ENCODE measurements around the gene RPS24.
"Not testable (repeated sequence)": the region's sequence is repeated elsewhere in the genome, so short reads cannot be mapped to it uniquely, and the experiment has no call there.

RPS24 gene

DNA sequence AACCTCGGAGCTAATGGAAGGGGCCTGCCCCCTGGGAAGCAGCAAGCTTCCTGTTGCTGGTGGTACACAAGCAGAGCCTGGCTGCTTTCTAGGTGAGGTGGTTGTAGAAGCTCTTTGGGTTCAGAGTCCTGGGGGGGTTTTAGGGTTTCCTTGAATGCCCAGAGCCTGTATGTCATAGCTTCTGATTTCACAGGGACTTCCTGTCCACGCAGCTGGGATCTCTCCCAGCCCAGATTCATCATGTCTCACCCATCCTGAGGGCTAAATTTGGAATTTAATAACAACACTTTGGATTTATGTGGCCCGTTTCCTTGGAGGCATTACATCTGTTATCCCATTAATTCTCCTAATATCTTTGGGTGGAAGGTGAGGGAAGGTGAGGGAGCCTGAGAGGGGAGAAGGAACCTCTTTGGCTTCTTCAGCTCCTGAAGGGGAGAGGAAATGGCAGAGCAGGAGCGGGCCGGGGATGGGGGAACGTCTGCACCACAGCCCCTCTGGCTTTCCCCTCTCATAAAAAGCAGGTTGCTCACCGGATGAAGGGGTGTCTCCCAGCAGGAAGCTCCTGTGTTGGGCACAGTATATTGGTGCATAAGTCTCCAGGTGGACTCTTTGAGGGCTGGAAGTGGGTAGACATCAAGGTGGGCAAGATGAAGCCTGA is 19.7 kb downstream of the RPS24 start:
- DNase-seq (ENCODE audit: low read depth) = no peak

DNA sequence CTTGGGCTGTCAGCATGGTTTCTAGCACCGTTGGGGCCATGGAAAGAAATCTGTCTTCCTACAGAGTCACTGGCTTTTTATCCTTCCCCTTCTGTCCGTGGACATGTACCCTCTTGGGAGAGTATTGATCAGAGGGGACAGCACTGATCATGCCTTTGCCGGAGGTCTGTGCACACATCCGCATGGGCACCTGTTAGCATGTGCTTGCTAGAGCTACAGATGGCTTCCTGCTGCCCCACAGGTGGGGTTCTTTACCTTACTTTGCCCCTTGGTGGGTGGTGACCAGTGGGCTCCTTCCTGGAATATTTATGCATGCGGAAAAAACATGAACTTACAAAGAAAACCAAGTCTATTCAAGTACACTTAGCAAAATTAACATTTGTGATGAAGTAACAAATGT is 24.9 kb downstream of the RPS24 start:
- no peak for DNase-seq (ENCODE audit: low read depth)

DNA sequence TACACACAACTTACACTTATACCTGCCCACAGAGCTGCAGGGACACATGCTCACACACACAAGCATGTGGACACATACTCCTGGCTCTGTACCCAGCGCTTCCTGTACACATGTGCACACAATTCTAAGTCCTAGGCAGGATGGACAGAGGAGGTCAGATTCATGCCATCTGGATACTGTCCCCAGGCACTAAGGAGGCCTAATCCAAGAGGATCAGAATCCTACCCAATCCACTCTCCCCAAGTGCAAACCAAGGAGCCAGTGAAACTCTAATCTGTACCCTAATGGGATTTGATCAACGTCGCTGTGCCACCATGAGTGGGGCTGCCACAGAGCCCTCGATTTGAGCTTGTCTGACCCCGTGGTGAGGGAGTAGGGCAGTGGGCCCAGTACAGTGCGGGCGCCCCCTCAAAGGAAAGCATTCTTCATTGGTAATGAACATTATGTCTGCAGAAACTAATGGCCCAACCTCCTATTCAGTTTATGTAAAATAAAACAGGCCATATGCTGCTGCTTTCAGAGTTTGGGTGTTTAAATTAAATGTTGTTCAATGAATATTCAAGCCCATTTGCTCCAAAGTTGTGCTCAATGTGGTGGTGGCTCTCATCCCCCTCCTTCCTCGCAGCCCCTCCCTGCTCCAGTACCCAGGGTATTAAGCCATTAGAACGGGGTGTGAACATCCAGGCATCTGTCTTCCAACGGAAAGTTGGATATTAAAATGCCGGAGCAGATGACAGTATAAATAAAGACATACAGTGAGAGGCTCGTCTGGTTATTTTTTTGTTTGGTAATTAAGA is 26.4 kb downstream of the RPS24 start:
- DNase-seq (ENCODE audit: low read depth) = no peak

DNA sequence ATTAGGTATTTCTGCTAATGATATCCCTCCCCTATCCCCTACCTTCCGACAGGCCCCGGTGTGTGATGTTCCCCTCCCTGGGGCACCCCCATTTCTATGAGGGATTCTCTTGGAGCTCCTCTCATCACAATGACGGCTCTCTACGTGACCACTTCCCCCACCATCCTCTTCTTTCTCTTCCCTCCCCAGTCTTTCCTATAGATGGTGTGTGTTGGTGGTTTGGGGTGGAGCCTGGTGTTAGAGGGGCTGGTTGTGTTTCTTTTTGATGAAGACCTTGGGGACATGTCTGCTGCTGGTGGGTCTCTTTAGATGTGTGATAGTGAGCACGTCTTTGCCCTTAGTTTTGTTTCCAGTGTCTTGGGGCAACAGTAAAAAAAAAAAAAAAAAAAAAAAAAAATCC is 28.6 kb downstream of the RPS24 start:
- no peak for DNase-seq (ENCODE audit: low read depth)

DNA sequence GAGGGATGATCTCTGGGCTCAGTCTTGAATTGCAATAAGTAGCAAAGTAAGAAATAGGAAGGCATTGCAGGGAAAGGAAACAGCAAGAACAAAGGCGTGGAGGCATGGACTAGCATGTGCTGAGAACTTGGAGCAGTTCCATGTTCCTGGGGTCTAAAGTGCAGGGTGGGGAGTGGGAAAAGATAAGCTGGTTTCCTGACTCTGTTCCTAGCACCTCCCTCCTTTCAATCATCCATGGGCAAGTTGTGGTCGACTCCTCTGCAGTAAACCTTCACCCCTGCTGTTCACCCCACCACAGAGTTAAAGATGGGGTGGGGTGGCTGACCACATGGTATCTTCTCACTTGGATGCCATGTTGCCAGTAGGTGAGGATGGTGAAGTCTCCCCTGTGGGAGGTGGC is 29.6 kb downstream of the RPS24 start:
- no peak for DNase-seq (ENCODE audit: low read depth)

DNA sequence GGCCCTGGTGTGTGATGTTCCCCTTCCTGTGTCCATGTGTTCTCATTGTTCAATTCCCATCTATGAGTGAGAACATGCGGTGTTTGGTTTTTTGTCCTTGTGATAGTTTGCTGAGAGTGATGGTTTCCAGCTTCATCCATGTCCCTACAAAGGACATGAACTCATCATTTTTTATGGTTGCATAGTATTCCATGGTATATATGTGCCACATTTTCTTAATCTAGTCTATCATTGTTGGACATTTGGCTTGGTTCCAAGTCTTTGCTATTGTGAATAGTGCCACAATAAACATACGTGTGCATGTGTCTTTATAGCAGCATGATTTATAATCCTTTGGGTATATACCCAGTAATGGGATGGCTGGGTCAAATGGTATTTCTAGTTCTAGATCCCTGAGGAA is 31.3 kb downstream of the RPS24 start:
- DNase-seq (ENCODE audit: low read depth) = not testable (repeated sequence)

DNA sequence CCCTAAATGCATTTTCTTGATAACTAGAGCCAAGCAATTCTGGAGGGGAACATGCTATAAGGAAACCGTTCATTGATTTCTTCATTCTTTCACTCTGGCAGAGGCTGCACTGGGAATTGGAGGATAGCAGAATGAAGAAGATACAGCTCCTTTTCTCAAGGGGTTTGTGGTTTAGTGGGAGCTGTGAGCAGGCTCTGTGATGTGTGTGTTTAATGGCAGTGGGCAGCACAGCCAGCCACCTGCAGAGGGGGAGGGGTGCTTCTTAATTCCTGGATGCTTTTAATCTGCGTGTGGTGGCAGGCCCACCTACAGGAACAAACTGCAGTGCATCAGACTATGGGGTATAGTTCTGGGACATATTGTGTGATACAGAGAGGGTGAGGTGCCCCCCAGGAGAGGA is 31.9 kb downstream of the RPS24 start:
- DNase-seq (ENCODE audit: low read depth) = no peak

DNA sequence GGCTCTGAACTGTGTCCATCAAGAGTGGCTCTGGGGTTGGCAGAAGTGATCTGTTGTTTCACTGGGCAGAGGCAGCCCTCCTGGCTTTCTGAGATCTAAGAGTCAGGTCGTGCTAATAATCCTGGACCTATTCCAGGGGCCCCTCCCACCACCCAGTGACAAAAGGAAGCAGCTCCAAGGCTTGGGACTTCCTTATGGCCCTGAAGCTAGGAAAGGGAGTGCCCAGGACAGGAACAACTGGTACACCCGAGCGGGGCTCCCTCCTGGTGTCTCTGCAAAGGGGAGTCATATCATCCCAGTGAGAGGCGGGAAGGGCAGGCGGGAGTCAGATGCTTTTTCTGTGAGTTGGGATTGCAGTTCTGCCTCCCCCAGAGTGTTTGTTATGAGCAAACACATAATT is 32.3 kb downstream of the RPS24 start:
- DNase-seq (ENCODE audit: low read depth) = no peak

DNA sequence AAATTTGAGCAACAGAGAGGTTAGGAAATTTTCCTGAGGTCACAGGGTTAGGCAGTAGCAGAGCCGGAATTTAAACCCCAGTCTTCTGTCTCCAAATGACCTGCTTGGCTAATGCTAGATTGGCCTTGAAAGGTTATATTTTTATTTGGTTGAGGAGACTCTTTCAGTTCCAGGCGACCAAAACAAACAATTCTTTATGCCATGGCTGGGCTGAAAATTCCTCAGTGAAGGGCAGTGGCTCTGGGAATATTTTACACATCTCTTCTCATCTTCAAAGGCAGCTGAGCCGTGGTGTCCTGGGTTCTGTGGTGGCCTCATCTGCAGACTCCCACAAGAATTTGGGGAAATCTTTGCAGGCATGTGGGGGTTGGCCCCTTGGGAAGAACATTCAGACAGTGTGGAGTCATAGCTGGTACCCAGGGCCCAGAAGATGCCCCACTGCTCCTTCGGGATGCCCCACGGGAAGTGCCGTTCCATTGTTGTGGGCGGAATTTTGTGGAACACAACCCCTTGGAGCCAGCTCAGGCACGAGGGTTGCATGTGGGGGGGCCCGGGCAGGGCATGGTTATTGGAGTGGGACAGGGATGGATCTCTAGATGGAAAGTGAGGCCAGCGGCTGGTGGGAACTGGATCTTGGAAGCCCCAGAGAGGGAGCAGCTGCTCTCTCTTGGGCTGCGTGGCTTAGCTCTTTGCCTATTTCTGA is 33.2 kb downstream of the RPS24 start:
- no peak for DNase-seq (ENCODE audit: low read depth)

DNA sequence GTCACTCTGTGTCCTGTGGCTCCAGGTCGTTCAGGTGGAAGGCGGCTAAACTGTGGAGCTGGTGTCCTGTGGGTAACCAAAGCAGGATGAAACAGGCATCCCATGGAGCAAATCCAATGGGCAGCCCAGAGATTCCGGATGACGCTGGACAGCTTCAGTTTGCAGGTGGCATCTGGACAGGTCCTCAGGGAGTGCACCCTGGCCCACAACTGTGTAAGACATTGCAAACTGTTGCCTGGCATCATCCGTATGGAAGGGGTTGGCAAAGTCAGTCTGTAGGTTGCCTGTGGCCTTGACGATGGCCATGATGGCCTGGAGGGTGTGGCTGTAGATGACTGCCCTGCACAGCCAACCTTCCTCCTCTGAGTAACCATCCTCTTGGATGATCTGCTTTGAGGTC is 35.5 kb downstream of the RPS24 start:
- DNase-seq (ENCODE audit: low read depth) = no peak

DNA sequence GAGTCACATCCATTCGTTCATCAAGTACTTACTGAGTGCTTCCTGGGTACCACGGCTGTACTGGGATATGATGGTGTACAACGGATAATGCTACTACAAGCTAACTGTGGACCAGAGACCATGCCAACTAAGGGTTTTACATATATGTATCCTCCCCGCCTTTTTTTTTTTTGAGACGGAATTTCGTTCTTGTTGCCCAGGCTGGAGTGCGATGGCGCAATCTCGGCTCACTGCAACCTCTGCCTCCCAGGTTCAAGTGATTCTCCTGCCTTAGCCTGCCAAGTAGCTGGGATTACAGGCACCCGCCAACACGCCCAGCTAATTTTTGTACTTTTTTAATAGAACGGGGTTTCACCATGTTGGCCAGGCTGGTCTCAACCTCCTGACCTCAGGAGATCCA is 36.4 kb downstream of the RPS24 start:
- DNase-seq (ENCODE audit: low read depth) = not testable (repeated sequence)

DNA sequence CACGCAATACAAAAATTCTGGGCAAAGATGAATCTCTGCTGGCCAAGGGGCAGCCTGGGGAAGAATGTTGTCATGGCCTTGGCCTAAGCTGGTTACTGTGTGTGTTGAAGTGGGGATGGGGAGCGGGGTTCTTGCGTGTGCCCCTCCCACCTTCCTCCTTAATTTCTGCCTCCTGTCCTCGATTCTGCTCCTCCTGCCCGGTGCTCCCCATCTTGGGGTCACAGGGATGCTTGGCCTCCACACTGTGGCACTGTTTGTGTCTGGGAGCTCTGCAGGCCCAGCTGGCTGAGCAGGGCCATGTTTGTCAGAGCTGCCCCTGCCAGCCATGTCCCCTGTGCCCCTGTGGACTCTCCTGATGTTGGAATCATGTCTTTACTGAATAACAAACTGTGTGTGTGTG is 37.1 kb downstream of the RPS24 start:
- no peak for DNase-seq (ENCODE audit: low read depth)

DNA sequence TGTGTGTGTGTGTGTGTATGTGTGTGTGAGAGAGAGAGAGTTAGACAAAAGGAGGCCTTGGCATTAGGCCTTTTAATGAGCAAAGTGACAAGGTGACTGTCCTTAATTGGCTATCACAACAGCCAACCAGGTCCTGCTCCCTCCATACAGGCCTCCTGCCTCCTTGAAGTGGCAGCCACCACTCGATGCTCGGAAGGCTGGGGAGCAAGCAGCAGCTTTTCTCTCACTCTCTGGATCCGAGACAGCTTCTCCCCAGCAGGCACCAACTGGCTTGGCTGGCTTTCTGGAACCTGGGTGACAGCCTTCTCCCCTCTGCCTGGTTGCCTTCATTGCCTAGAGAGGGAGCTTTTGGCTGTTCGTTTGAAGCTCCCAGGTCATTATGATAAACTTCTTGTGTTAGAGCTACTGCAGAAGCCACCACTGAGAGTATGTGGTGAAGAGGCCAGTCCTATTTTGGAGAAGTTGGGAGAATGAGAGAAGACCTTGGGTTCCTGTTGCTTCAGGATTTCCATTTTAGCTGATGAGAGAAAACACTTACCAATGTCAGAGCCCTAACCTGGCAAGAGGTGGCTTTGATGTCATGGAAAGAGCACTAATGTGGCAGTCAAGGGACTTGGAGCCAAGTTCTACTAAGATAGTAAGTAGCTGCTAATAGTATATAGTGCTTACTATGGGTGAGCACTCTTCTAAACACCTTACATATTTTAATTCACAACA is 37.6 kb downstream of the RPS24 start:
- no peak for DNase-seq (ENCODE audit: low read depth)

DNA sequence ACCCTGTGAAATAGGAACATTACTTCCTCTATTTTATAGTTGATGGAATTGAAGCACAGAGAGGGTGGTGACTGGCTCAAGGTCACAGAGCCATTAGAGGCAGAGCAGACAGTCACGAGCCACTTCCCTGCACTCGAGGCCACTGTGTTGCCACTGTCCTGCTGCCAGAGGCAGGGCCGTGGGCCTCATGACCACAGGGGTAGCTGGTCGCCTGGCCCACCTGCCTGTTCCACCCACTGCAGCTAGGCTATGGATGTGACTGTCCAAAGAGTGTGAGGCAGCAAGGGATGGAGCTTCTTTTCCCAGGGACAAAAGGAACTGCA is 38.2 kb downstream of the RPS24 start:
- no peak for DNase-seq (ENCODE audit: low read depth)

DNA sequence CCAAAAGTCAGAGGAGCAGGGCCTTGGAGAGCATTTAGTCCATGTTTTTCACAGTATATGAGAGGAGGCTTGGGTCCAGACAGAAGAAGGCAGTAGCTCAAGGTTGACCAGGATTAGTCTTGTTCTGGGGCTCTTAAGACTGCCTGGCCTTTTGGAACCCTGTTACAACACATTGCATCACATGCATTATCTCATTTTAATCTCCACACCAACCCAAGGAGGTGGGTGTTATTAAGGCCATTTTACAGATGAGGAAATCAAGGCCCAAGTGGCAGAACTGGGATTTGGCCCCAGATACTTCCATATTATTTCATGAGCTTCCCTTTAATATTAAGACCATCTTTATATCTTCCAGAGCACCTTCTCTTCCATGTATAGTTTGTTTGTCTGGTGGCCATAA is 38.8 kb downstream of the RPS24 start:
- DNase-seq (ENCODE audit: low read depth) = no peak

DNA sequence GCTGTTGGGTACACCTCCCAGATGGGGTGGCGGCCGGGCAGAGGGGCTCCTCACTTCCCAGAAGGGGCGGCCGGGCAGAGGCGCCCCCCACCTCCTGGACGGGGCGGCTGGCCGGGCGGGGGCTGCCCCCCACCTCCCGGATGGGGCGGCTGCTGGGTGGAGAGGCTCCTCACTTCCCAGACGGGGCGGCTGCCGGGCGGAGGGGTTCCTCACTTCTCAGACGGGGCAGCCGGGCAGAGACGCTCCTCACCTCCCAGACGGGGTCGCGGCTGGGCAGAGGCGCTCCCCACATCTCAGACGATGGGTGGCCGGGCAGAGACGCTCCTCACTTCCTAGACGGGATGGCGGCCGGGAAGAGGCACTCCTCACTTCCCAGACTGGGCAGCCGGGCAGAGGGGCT is 42.1 kb downstream of the RPS24 start:
- not testable (repeated sequence) for DNase-seq (ENCODE audit: low read depth)

DNA sequence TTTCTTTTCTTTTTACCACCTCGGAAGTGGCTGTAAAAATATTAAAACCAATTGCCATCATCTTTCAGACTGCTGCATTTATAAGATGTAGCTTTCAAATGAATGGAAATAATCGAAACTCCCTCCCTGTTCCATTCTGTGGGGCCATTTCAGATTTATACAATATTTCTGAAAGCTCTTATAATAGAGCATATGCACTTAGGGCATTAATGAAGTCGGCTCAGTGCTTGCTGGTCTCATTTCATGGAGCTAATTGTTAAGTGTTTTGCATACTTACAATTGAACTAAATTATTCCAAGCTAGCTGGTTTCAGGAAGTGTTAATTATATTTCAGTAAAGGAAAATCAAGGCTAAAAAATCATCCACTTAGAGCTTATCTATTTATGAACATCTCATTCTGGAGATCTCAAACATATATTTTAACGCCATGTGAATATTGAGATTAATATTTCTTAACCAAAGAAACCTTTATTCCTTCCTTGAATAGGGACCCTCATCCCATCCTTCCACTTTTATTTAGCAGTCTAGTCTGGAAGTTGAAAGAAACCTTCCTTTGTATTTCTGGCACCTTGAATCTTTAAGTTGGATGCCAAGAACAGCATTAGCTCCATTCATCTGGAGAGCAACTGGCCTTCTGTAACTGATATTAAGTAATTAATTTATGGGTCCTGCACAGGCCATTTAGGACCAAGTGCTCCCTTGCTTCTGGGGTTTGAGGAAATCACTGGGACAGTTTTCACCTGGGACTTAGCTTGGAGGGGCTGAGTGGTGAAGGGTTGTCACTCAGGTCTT is 45.1 kb downstream of the RPS24 start:
- no peak for DNase-seq (ENCODE audit: low read depth)

DNA sequence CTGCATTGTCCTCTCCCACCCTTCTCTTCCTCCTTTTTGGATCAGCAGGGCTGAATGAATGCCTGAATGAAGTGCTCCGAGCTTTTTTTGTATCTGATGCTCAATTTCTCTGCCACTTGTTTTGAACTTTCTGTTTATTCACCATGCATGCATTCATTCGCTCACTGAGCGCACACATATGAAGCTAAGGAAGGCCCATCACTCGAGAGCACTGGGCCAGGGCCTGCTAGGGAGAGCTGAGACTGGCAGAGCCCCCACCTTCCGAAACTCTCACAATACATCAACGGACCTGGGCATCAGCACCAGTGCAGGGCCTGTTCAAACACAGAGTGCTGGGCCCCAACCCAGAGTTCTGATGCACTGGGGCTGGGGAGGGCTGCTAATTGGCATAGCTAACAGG is 45.7 kb downstream of the RPS24 start:
- no peak for DNase-seq (ENCODE audit: low read depth)

DNA sequence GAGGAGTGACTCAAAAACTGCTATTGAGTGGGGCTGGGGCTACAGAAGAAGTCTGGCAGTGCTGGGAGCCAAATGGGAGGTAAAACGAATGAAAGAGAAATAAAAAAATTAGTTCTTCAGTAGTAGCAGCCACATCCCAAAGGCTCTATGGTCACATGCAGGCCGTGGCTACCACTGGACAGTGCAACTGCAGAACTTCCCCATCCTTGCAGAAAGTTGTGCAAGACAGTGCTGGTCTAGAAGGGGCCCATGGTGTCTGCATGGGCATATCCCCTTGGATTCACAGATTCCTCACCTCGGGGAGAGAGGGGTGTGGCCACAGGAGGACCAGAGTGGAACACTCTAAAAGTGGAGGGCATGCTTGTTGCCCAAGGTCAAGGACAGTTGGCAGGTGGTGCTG is 47.6 kb downstream of the RPS24 start:
- DNase-seq (ENCODE audit: low read depth) = no peak

DNA sequence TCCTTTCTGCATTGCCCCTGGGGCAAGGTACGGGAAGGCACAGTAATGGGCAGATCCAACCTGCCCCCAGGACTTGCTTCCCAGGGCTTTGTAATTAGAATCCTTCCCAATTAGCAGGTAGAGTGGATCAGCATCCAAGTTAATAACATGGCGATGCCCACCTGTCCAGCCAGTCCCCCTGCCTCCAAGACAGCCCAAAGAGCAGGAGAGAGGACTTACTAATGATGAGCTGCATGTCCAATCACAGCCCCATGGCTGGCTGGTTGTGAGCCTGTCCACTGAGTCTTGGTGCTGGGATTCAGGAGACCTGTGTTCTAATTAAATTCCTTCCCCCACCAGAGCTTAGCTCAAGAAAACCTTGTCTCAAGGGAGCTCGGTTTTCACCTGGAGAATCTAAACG is 49.0 kb downstream of the RPS24 start:
- no peak for DNase-seq (ENCODE audit: low read depth)

Measured in activated T-cell treated with anti-CD3 and anti-CD28 coated beads for 1 hour (primary cell).